DMS153 treated with DMSO at 0.1 percent for 48 hours (cell line): ENCODE results near the gene STUB1.
A peak's percentile ranks its signal among the peaks of the same experiment; 100 is the strongest.

ENCODE experiments used
- DNase-seq: peaks from one replicate; lab custom pipeline; 2025; ENCODE audit not compliant: unreplicated experiment; lab: John Stamatoyannopoulos, UW

The STUB1 gene

DNA sequence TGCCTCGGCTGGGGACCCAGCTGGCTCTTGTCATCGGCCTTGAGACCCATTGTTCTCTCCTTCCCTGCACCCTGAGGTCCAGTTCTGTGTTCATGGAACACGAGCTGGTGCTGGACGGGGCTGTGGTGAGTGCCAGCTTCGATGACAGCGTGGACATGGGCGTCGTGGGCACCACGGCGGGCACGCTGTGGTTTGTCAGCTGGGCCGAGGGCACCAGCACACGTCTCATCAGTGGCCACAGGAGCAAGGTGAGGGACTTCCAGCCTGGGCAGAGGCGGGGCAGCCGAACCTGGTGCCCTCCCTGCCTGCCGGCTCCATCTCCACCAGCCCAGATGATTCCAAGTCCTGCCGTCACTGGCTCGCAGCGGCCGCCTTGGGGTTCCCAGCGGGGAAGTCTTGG is 17.6 kb upstream of the STUB1 start:
- DNase-seq, result no peak

DNA sequence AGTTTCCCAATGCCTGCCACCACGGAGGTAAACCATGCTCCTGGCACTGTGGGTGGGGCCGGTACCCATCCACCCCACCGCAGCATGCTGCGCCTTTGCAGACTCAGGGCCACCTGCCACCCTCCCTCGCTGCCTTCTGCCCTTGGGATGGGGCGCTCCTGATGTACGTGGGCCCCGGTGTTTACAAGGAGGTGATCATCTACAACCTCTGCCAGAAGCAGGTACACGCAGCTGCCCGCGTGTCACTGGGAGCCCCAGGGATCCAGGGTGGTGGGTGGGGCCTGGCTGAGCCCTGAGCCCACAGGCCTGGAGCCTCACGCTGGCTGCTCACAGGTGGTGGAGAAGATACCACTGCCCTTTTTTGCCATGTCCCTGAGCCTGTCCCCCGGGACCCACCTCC is 13.6 kb upstream of the STUB1 start:
- no peak for DNase-seq

DNA sequence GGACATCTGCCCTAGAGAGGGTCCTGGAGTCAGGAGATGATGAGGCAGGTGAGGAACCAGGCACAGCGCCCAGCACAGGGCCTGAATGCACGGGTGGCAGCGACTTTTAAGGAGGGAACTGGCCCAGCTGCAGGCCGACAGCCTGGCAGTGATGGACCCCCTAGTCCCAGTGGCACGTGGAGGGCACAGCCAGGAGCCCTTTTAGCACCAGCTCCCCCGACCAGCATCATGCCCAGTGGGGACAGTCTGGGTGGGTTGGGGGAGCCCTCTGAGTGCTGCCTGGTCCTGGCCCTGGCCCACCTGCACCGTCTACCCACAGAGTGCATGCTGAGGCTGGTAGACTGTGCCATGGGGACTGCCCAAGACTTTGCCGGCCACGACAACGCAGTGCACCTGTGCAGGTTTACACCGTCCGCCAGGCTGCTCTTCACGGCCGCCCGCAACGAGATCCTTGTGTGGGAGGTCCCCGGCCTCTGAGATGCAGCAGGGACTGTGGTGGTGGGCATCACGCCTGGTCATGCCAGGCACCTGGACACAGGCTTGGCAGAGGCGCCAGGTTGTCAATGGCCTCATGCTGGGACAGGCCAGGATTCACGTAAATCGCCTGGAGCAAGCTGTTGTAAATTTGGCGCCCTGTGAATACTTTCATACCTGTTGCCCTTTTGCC is 13.0 kb upstream of the STUB1 start:
- no peak for DNase-seq

DNA sequence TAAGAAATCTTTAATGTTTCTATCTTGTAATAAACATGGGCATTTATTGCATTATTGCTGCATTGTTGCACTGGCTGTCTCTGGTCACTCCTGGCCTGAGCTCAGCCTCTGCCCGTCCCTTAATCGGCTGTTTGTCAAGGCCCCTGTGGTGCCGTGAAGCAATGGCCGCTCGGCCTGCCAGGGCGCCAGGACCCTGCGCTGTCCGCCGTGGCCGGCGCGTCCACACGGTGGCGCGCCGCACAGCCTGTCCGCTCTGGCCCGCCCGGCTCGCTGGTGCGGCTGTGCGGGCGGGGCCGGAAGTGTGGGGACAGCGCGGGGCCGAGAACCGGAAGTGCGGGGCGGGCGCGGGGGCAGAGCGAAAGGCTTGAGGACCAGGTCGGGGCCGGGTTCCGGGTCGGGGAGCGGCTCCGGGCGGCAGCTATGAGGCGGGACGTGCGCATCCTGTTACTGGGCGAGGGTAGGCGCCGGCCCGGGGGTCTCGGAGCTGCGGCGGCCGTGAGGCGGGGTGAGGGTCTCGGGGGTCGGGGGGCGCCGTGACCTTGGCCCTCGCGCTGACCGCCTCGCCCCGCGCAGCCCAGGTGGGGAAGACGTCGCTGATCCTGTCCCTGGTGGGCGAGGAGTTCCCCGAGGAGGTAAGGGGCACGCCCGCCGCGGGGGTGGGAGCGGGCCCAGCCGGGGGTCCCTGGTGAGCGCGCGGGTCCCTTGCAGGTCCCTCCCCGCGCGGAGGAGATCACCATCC is 12.3 kb upstream of the STUB1 start, which contains the start of gene RHOT2:
Gene RHOT2 (plus strand): TSS at position 353 of the 739 bp plus-strand sequence. CDS start 68 bp downstream, at position 421.
- DNase-seq, result peak; percentile 71

DNA sequence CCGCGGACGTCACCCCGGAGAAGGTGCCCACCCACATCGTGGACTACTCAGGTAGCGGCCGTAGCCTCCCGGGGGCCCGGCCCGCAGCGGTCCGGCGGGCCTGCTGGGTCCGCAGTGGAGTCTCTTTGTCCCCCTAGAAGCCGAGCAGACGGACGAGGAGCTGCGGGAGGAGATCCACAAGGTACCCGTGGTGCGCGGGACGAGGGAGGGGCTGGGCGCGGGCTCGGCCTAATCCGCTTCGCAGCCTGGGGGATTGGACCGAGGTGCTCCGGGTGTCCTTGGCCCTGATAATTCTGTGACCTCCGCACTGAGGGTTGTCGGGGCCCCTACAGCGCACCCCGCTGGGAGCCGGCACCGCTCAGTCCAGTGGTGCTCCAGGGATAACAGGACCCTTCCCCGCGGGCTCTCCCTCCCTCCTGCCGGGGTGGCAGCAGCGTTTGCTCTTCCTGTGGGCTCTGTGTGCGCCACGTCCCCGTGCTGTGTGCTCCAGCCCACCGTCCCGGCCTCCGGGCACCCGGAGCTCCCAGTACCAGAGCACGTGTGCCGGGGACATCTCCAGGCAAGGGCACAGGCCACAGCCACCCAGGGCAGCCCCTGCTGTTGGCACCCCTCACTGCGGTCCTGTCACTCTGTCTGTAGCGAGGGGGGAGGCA is 11.6 kb upstream of the STUB1 start:
- no peak for DNase-seq

DNA sequence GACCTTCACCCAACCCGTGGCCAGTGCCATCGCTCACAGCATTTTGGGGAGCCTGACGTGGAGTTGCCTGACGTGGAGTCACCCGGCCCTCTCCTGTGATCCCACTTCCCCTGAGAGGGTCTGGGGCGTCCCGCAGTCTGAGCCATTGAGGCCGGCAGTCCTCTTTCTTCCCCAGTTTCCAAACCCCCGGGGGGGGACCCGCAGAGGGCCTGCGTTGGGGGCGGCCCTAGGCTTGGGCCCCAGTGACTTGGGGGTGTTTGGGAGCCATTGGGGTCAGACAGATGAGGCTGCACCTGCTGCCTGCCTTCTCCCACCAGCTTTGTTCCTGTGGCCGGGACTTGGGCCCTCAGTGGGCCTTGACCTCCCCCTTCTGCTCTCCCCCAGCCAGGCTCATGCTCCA is 10.5 kb upstream of the STUB1 start:
- DNase-seq, result no peak

DNA sequence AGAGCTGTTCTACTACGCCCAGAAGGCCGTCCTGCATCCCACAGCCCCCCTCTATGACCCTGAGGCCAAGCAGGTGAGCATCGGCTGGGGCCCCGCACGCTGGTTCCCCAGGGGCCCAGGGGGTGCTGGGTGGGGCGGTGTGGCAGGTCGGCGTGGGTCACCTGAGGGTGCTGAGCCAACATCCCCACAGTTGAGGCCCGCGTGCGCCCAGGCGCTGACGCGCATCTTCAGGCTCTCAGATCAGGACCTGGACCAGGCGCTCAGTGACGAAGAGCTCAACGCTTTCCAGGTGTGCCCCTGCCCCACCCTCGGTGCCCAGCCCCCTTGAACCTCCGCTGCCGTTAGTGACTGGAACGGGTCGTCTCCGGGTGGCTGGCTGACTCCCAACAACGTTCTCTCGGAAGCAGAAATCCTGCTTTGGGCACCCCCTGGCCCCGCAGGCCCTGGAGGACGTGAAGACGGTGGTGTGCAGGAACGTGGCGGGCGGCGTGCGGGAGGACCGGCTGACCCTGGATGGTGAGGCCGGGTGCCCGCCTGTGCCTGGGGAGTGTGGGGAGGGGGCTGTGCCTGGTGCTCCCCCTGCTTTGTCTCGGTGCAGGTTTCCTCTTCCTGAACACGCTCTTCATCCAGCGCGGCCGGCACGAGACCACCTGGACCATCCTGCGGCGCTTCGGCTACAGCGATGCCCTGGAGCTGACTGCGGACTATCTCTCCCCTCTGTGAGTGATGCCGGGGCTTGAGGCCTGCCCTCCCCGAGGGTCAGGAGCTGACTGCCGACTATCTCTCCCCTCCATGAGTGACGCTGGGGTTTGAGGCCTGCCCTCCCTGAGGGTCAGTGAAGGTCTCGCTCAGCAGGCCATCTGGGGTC is 9.5 kb upstream of the STUB1 start:
- no peak for DNase-seq

DNA sequence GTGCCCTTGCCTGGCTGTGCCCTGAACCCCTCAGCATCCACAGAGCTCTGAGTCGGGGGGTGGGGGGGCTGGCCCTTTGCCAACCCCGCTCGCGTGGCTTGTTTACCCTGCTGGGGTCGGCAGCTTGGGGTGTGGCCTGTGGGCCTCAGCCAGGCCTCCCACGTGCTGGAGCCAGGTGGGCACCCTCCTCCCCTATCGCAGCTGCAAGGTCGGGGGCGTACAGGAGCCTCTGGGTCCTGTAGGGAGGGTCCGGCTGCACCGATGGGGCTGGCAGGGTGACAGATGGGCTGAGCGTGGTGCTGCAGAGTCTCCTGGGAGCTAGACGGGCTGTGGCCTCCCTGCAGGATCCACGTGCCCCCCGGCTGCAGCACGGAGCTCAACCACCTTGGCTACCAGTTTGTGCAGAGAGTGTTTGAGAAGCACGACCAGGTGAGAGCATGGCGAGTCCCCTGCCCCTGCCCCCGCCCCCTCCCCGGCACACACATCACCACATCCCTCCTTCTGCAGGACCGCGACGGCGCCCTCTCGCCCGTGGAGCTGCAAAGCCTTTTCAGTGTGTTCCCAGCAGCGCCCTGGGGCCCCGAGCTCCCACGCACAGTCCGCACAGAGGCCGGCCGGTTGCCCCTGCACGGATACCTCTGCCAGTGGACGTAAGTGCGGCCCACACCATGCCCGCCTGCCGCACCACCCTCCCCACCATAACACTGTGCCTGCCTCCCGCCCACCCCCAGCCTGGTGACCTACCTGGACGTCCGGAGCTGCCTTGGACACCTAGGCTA is 8.7 kb upstream of the STUB1 start:
- DNase-seq, result no peak

DNA sequence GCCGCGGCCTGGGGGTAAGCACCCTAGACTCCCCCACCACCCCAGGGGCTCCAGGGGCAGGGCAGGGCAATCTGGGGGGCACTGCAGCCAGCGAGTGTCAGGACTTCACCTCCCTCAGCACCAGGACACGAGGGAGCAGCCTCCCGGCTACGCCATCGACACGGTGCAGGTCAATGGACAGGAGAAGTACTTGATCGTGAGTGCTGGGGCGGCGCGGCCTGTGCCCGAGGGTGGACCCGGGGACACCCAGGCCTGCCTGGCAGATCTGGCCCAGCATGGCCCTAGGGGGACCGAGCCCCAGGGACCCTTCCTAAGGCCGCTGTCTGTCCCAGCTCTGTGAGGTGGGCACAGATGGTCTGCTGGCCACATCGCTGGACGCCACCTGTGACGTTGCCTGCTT is 7.8 kb upstream of the STUB1 start:
- no peak for DNase-seq

DNA sequence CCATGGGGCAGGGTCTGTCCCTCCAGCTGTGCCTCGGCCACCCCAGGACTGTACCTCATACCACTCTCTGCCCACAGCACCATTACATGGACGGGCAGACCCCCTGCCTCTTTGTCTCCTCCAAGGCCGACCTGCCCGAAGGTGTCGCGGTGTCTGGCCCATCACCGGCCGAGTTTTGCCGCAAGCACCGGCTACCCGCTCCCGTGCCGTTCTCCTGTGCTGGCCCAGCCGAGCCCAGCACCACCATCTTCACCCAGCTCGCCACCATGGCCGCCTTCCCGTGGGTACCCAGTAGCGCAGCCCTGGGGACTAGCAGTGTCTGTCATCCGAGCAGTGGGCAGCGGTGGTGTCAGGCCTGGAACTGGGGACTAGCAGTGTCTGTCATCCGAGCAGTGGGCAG is 7.4 kb upstream of the STUB1 start:
- DNase-seq, result no peak

DNA sequence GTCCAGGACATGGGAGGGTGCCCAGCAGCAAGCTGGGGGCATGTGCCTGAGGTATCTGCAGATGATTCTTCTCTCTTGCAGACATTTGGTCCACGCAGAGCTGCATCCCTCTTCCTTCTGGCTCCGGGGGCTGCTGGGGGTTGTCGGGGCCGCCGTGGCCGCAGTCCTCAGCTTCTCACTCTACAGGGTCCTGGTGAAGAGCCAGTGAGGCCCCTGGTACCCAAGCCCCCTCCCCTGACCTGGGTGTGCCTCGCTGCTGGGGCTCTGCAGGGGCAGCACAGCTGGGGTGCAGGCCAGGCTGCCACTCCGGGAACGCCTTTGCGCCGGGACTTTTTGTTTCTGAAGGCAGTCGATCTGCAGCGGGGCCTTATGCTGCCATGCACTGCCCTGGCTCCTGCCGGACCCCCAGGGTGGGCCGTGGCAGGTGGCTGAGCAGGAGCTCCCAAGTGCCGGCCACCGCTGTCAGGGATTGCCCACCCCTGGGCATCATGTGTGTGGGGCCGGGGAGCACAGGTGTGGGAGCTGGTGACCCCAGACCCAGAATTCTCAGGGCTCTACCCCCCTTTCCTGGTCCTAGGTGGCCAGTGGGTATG is 6.7 kb upstream of the STUB1 start:
- no peak for DNase-seq

DNA sequence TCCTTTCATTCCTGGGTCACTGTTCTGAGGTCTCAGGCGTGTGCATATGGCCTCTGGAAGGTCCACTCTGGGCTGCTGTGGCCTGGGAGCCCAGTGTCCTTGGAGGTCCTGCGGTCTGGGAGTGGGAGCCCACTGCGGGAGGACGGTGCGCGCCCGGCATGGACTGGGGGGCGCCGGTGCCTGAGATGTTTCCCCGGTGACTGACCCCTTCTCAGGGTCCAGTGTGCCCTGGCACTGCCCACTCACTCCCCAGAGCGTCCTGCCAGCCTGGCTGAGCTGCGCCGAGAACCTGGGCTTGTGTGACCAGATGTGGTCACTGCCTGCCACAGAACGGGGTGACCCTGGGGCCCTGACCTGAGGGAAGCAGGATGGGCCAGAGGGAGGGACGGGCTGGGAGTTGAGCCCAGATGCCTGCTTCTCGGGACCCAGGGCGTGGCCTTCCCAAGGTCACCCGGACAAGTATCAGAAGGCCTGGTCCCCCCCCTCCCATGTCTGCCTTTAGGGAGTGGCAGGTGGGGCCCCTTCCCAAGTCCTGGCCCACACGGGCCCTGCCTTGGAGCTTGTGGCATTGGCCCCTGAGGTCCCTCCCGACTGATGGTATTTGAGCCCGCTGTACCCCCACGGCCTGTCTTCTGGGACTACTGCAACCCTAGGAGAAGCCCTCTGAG is 5.9 kb upstream of the STUB1 start:
- no peak for DNase-seq

DNA sequence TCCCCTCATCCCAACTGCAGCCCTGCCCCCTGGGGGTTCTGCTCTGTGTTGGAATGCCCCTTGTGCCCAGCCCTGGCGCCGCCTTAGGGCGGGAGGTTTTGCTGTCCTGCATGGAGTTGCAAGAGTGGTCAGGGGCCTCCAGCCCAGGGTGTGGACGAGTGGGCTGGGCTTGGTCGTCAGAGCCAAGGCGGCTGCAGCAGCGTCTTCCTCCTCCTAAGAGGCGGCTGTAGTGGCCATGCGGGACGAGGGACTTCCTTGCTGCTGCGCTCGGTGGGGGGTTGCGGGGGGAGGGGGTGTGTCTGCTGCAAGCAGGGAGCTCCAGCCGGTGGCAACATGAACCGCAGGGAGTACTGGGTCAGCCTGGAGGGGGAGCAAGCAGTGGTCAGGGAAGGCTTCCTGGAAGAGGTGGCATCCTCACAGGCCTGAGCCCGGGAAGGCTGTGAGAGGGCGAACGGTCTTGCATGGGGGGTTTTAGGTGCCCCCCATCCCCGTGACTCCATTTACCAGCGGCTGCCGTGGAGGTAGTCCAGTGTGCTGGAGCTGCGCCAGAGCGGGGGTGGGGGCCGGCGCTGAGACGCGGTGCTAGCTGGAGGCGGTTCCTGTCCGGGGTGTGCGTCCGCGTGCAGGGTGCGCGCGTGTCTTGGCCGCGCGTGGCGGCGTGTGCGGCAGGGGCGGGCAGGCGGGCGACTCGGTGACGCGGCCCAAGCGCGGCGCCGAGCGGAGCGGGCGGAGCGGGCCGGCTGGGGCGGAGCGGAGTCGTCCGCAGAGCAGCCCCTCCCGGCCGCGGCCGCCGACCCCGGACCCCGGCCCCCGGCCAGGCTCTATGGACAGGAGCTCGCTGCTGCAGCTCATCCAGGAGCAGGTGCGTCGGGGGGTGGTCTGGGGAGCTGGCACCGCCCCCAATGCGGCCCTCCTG is 5.0 kb upstream of the STUB1 start, which contains the start of gene RHBDL1:
Gene RHBDL1 (plus strand): TSS at position 704 of the 916 bp plus-strand sequence. CDS start 120 bp downstream, at position 824.
- DNase-seq, result no peak

DNA sequence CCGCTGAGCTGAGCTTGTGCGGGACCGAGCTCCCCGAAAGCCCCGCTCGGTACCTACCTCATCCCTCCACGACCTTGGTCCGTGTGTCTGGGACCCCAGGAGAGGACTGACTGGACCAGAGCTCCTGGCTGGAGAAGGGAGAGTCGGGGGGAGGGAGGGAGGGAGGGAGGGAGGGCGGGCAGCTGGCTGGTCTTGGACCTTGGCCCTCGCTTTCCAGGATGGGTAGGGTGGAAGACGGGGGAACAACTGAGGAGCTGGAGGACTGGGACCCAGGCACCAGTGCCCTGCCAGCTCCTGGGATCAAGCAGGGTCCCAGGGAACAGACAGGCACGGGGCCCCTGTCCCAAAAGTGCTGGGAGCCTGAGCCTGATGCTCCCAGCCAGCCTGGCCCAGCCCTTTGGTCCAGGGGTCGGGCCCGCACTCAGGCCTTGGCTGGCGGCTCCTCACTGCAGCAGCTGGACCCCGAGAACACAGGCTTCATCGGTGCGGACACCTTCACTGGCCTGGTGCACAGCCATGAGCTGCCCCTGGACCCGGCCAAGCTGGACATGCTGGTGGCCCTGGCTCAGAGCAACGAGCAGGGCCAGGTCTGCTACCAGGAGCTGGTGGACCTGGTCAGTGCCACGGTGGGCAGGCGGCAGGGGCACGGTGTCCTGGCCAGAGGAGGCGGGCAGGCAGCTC is 4.2 kb upstream of the STUB1 start:
- DNase-seq, result no peak

DNA sequence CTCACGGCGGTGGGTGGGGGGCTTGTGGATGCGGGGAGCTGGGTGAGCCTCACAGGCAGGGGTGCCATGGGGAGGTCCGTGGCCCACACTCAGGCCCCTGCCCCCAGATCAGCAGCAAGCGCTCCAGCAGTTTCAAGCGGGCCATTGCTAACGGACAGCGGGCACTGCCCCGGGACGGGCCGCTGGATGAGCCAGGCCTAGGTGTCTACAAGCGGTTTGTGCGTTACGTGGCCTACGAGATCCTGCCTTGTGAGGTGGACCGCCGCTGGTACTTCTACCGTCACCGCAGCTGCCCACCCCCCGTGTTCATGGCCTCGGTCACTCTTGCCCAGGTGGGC is 3.7 kb upstream of the STUB1 start:
- no peak for DNase-seq

DNA sequence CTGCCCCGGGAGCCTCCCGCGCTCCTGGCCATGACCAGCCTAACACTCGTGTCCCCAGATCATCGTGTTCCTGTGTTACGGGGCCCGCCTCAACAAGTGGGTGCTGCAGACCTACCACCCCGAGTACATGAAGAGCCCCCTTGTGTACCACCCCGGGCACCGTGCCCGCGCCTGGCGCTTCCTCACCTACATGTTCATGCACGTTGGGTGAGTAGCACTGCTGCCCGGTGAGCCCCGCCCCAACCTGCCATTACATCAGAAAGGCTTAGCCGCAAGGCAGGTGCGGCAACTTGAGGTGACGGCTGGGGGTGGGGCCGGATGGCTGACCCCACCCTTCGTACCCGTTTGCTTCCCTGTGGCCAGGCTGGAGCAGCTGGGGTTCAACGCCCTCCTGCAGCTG is 3.3 kb upstream of the STUB1 start:
- peak; percentile 77 for DNase-seq

DNA sequence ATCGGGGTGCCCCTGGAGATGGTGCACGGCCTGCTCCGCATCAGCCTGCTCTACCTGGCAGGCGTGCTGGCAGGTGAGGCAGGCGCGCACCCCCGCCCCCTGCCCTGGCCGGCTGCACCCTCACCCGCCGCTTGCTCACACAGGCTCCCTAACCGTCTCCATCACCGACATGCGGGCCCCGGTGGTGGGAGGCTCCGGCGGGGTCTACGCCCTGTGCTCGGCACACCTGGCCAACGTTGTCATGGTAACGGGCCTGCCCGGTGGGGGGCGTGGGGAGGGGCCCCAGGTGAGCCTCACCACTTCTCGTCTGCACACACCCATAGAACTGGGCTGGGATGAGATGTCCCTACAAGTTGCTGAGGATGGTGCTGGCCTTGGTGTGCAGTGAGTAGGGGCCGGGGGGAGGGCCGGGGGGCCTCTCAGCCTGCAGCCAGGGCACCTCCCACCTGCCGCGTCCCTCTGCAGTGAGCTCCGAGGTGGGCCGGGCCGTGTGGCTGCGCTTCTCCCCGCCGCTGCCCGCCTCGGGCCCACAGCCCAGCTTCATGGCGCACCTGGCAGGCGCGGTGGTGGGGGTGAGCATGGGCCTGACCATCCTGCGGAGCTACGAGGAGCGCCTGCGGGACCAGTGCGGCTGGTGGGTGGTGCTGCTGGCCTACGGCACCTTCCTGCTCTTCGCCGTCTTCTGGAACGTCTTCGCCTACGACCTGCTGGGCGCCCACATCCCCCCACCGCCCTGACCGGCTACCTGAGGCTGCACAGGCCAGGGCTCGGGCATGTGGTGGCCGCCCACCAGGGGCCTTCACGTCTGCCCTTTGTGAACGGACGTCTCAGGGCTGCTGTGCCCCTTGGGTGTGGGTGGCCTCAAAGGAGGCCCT is 2.7 kb upstream of the STUB1 start:
- no peak for DNase-seq
